ENCODE data around the gene OR6C75.
"Not testable (repeated sequence)": the region's sequence is repeated elsewhere in the genome, so short reads cannot be mapped to it uniquely, and the experiment has no call there.

Gene OR6C75

DNA sequence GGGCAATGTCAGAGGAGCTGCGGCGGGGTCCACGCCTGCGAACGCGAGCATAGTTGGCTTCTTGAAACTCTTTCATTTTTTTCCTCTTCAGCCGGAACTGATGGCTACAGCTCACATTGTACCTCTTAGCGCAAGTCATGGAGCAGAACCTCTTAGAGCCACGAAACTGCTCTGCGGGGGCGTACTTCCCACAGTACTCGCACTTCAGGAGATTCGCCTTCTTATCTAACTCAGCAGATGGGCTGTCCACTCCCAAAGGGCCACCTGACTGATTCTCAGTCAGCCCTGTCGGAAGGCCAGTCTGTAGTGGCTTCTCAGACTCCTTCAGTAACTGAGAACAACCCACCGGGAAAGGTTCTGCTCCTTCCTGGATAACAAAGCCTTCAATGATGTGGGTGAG lies 49.4 kb downstream of the OR6C75 start:
- H3K4me3 Mint-ChIP-seq, CTCF ChIA-PET, H3K36me3 Mint-ChIP-seq, H3K27ac Mint-ChIP-seq, DNase-seq, H3K9me3 Mint-ChIP-seq, H3K4me1 Mint-ChIP-seq: not testable (repeated sequence)
- H3K27me3 Mint-ChIP-seq: peaks cover 27% of the 10 kb centered on the region

DNA sequence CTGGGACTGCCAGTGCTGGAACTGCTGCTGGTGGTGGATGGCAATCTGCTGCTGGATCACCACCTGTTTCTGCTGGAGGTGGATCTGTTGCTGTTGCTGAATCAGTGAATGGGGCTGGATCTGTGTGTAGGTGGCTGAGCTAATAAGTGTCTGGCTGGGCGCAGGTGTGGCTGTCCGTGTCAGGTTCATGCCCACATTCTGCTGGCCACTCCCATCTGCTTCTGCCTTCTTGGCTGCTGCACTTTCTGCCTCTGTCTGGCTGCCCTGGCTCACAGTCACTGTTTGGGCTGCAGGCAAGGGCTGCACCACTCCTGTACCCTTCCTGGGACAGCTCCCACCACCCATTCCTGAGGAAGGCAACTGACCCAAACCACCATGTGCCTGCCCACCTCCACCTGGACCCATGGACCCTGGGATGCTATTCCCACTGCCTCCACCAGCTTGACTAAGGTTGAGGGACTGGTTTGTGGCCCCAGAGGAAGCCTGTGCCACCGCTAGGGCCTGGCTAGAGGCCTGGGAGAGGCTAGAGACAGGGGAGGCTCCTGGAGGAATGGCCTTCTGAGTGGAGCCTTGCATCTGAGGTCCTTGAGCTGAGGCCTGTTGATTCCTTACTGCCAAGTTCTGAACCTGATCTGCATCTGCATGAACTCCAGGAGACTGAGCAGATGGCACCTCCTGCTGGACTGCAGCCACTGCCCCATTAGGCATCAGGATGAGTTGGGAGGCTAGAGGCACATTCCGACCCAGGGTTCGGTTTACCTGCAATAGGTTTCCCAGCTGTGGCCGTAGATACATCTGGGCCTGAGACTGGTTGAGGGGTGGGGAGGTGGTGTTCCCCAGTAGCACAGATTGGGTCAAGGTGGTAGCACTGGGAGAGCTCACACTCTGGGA lies 51.0 kb downstream of the OR6C75 start:
- CTCF ChIA-PET, DNase-seq, H3K9me3 Mint-ChIP-seq, H3K4me1 Mint-ChIP-seq, H3K36me3 Mint-ChIP-seq, H3K4me3 Mint-ChIP-seq, H3K27ac Mint-ChIP-seq: not testable (repeated sequence)
- H3K27me3 Mint-ChIP-seq: peaks cover 27% of the 10 kb centered on the region

DNA sequence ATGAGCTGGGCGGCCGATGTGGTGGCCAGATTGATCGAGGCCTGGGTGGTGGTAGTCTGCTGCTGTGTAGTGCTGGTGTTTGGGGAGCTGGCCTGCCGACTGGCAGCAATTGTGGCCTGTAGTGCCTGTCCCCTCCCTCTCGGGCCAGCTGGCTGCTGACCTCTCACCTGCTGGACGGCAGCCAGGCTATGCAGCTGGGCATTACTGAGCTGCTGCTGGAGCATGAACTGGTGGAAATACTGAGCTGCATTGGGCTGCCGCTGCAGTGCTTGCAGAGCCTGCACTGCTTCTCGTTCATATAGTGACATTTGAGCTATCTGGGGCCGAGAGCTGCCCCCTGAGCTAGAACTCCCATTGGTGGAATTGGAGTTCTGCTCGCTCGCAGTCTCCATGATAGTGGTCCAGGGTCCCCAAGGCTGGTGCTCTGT lies 51.6 kb downstream of the OR6C75 start:
- H3K27ac Mint-ChIP-seq, H3K9me3 Mint-ChIP-seq, H3K4me3 Mint-ChIP-seq, H3K36me3 Mint-ChIP-seq, H3K4me1 Mint-ChIP-seq, DNase-seq, CTCF ChIA-PET: not testable (repeated sequence)
- H3K27me3 Mint-ChIP-seq: peaks cover 27% of the 10 kb centered on the region

DNA sequence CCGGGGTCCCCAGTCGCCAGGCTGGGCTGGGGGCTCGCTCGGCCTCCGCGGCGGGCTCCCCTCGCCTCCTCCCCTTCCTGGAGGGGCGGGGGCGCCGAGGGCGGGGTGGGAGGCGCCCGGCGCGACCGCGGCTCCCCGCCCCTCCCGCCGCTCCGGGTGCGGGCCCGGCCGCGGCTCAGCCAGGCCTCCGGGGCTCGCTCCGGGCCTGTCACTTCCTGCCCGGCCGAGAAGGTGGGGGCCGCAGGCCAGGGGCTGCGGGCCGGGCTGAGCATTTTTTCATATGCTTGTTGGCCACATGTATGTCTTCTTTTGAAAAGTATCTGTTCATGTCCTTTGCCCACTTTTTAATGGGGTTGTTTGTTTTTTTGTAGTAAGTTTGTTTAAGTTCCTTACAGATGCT lies 52.1 kb downstream of the OR6C75 start:
- H3K4me3 Mint-ChIP-seq, H3K4me1 Mint-ChIP-seq, CTCF ChIA-PET, H3K36me3 Mint-ChIP-seq, H3K9me3 Mint-ChIP-seq, DNase-seq, H3K27ac Mint-ChIP-seq: not testable (repeated sequence)
- H3K27me3 Mint-ChIP-seq: peaks cover 27% of the 10 kb centered on the region

DNA sequence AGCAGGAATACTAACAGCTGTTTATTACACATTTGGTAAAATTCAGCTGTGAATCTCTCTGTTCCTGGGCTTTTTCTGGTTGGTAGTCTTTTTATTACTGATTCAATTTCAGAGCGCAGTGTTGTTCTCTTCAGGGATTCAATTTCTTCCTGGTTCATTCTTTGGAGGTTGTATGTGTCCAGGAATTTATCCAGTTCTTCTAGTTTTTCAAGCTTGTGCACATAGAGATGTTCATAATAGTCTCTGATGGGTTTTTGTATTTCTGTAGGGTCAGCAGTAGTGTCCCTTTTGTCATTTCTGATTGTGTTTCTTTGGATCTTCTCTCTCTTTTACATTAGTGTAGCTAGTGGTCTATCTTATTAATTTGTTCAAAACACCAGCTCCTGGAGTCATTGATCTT lies 54.2 kb downstream of the OR6C75 start:
- Mint-ChIP-seq H3K27ac (no peak overlapping the region), H3K27me3 (peaks cover 26% of the 10 kb centered on the region), H3K9me3 (no peaks in the 10 kb centered on the region), H3K4me3 (no peak overlapping the region), H3K4me1 (no peaks in the 10 kb centered on the region), H3K36me3 (no peaks in the 10 kb centered on the region)
- no peak for DNase-seq
- CTCF ChIA-PET: no interaction called here

Measured in activated naive CD4-positive, alpha-beta T cell treated with anti-CD3 and anti-CD28 coated beads, Interleukin-2, amount 10 ng/mL, durations not matched to agents 7 days and 5 days (primary cell).